GM12878 (cell line): ENCODE results near the gene TDRD10. TPM values are rescaled to one million over a fixed set of nuclear protein-coding genes. Genes with fewer than 3 reads are reported as not detected.

Source experiments
- CBX5 ChIP-seq: sonication (generic); IDR thresholded peaks from 2 replicates; pipeline ENCODE4 v1.6.1; 2016; ENCODE audit warnings: low read depth, moderate library complexity, mild to moderate bottlenecking, inconsistent platforms
- CHD2 ChIP-seq: IDR thresholded peaks from 2 replicates; pipeline ENCODE4 v1.6.1; 2011; ENCODE audit warnings: low read depth, low read length, improper control_type of control experiment, borderline replicate concordance
- DPF2 ChIP-seq: fragments of 450-650 bp; IDR thresholded peaks from 2 replicates; pipeline ENCODE4 v1.6.1; 2017; ENCODE audit warnings: mild to moderate bottlenecking
- GATAD2B ChIP-seq: fragments of 450-650 bp; conservative IDR thresholded peaks from 2 replicates; pipeline ENCODE4 v1.6.1; 2017; ENCODE audit warnings: low read depth, mild to moderate bottlenecking, moderate library complexity
- JUND ChIP-seq: IDR thresholded peaks from 2 replicates; pipeline ENCODE4 v1.6.1; 2012; ENCODE audit warnings: low read depth, mild to moderate bottlenecking, low read length, improper control_type of control experiment, moderate library complexity
- NR2F1 ChIP-seq: fragments of 450-650 bp; conservative IDR thresholded peaks from 2 replicates; pipeline ENCODE4 v1.6.1; 2017; ENCODE audit warnings: mild to moderate bottlenecking
- PAX5 ChIP-seq: IDR thresholded peaks from 2 replicates; pipeline ENCODE4 v1.6.1; 2011; ENCODE audit warnings: low read depth, low read length, borderline replicate concordance
- POLR2AphosphoS2 ChIP-seq: IDR thresholded peaks from 2 replicates; pipeline ENCODE4 v1.6.1; 2011; ENCODE audit warnings: low read depth, mild to moderate bottlenecking, low read length, improper control_type of control experiment, moderate library complexity
- TAF1 ChIP-seq: IDR thresholded peaks from 2 replicates; pipeline ENCODE4 v1.6.1; 2011; ENCODE audit warnings: mild to moderate bottlenecking, low read depth, low read length, borderline replicate concordance
- TCF3 ChIP-seq: IDR thresholded peaks from 2 replicates; pipeline ENCODE4 v1.6.1; 2012; ENCODE audit warnings: low read depth, mild to moderate bottlenecking, low read length, borderline replicate concordance; ENCODE audit not compliant: insufficient read depth
- WRNIP1 ChIP-seq: IDR thresholded peaks from 2 replicates; pipeline ENCODE4 v1.6.1; 2011; ENCODE audit warnings: low read depth, low read length, improper control_type of control experiment, borderline replicate concordance
- polyA plus RNA-seq, 11 experiments: library from polyadenylated mRNA; depleted of rRNA in 4 of 11; unstranded in 6 of 11; stranded (reverse) in 5 of 11; fragments of >200 nt; fragmentation: Nextera tagmentation in 4 of 11; fragmentation: Illumina TruSeq in 1 of 11; extraction: Ambion mirVana in 4 of 11; extraction: Trizol in 1 of 11; gene quantifications; 1 replicate in 1 of 11; 2 replicates in 10 of 11; pipeline versions ENCODE4 v1.2.1 to v1.2.3, GENCODE V29; 2011 to 2016; ENCODE audit warnings: inconsistent platforms in 2 of 11, missing spikeins in 2 of 11, low read depth in 1 of 11
- total RNA-seq, 4 experiments: library from RNA; depleted of rRNA in 3 of 4; stranded (reverse); fragments of >200 nt in 3 of 4; fragmentation: Illumina TruSeq in 1 of 4; extraction: Trizol in 1 of 4; gene quantifications; 2 replicates each; pipeline versions ENCODE4 v1.2.1 to v1.2.3, GENCODE V29; 2013 to 2021
- TF ChIP-seq, protein P1 (sequence below): fragments of 450-650 bp; IDR thresholded peaks from 2 replicates; pipeline ENCODE4 v1.6.1; 2017; ENCODE audit warnings: mild to moderate bottlenecking, moderate library complexity
- TF ChIP-seq, protein P2 (sequence below), 3 experiments: IDR thresholded peaks in 2 of 3; conservative IDR thresholded peaks in 1 of 3; 2 replicates each; pipeline ENCODE4 v1.5.1; 2011; ENCODE audit warnings: low read depth in 3 of 3, low read length in 3 of 3, mild to moderate bottlenecking in 3 of 3, control low read depth in 2 of 3, moderate library complexity in 2 of 3, inconsistent platforms in 1 of 3, mixed read lengths in 1 of 3; ENCODE audit not compliant: control insufficient read depth in 2 of 3, insufficient read depth in 1 of 3; ENCODE audit errors: extremely low read depth in 1 of 3
- TF ChIP-seq, protein P3 (sequence below): IDR thresholded peaks from 2 replicates; pipeline ENCODE4 v1.6.1; 2011; ENCODE audit warnings: borderline replicate concordance, low read depth, mild to moderate bottlenecking, moderate library complexity, mixed read lengths, low read length; ENCODE audit not compliant: insufficient read depth; ENCODE audit errors: extremely low read length
- TF ChIP-seq, protein P4 (sequence below): fragments of 450-650 bp; IDR thresholded peaks from 2 replicates; pipeline ENCODE4 v1.6.1; 2016; ENCODE audit warnings: mild to moderate bottlenecking, moderate library complexity, borderline replicate concordance

The TDRD10 gene
- total and polyA plus RNA-seq, 10 of the 15 experiments (the other 5 are each of a cell fraction or from before 2014, with no cell fraction given), result not detected

DNA sequence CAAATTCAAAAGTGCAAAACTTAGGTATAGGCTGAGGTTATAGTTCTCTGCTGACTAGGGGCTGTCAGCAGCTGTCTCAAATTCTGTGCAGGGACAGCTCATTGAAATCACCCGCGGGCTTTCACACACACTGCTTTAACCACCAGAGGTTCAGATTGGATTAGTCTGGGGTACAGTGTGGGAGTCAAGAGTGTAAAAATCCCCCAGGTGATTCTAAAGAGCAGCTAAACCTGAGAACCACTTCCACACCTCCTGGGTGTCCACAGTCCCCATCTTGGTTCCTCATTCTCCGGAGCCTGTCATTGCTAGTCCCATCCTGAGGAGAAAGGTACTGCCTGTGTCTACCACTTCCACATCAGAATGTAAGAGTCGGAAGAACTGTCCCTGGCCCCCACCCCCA lies 9.9 kb upstream of the TDRD10 start (continued):
- TF ChIP-seq, protein P1, sequence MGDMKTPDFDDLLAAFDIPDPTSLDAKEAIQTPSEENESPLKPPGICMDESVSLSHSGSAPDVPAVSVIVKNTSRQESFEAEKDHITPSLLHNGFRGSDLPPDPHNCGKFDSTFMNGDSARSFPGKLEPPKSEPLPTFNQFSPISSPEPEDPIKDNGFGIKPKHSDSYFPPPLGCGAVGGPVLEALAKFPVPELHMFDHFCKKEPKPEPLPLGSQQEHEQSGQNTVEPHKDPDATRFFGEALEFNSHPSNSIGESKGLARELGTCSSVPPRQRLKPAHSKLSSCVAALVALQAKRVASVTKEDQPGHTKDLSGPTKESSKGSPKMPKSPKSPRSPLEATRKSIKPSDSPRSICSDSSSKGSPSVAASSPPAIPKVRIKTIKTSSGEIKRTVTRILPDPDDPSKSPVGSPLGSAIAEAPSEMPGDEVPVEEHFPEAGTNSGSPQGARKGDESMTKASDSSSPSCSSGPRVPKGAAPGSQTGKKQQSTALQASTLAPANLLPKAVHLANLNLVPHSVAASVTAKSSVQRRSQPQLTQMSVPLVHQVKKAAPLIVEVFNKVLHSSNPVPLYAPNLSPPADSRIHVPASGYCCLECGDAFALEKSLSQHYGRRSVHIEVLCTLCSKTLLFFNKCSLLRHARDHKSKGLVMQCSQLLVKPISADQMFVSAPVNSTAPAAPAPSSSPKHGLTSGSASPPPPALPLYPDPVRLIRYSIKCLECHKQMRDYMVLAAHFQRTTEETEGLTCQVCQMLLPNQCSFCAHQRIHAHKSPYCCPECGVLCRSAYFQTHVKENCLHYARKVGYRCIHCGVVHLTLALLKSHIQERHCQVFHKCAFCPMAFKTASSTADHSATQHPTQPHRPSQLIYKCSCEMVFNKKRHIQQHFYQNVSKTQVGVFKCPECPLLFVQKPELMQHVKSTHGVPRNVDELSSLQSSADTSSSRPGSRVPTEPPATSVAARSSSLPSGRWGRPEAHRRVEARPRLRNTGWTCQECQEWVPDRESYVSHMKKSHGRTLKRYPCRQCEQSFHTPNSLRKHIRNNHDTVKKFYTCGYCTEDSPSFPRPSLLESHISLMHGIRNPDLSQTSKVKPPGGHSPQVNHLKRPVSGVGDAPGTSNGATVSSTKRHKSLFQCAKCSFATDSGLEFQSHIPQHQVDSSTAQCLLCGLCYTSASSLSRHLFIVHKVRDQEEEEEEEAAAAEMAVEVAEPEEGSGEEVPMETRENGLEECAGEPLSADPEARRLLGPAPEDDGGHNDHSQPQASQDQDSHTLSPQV, result no peak
- peak; percentile 56; the same call in 1 of the 2 replicates for TF ChIP-seq GATAD2B
- TF ChIP-seq PAX5, result no peak
- TF ChIP-seq JUND, result no peak
- no peak for TF ChIP-seq TAF1
- TF ChIP-seq, protein P2, sequence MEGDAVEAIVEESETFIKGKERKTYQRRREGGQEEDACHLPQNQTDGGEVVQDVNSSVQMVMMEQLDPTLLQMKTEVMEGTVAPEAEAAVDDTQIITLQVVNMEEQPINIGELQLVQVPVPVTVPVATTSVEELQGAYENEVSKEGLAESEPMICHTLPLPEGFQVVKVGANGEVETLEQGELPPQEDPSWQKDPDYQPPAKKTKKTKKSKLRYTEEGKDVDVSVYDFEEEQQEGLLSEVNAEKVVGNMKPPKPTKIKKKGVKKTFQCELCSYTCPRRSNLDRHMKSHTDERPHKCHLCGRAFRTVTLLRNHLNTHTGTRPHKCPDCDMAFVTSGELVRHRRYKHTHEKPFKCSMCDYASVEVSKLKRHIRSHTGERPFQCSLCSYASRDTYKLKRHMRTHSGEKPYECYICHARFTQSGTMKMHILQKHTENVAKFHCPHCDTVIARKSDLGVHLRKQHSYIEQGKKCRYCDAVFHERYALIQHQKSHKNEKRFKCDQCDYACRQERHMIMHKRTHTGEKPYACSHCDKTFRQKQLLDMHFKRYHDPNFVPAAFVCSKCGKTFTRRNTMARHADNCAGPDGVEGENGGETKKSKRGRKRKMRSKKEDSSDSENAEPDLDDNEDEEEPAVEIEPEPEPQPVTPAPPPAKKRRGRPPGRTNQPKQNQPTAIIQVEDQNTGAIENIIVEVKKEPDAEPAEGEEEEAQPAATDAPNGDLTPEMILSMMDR (IDR thresholded peaks at IDR 0.05 in 2 of 3, conservative IDR thresholded peaks at IDR 0.05 in 1 of 3; ENCODE audit: control insufficient read depth in 2 of 3, extremely low read depth in 1 of 3, insufficient read depth in 1 of 3, low read depth in 3 of 3, low read length in 3 of 3), result no peak
- TF ChIP-seq WRNIP1, result no peak
- no peak for TF ChIP-seq TCF3
- TF ChIP-seq, protein P3, sequence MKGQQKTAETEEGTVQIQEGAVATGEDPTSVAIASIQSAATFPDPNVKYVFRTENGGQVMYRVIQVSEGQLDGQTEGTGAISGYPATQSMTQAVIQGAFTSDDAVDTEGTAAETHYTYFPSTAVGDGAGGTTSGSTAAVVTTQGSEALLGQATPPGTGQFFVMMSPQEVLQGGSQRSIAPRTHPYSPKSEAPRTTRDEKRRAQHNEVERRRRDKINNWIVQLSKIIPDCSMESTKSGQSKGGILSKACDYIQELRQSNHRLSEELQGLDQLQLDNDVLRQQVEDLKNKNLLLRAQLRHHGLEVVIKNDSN, result no peak
- peak; percentile 22; the same call in 1 of the 2 replicates for TF ChIP-seq DPF2
- no peak for TF ChIP-seq CBX5
- TF ChIP-seq, protein P4, sequence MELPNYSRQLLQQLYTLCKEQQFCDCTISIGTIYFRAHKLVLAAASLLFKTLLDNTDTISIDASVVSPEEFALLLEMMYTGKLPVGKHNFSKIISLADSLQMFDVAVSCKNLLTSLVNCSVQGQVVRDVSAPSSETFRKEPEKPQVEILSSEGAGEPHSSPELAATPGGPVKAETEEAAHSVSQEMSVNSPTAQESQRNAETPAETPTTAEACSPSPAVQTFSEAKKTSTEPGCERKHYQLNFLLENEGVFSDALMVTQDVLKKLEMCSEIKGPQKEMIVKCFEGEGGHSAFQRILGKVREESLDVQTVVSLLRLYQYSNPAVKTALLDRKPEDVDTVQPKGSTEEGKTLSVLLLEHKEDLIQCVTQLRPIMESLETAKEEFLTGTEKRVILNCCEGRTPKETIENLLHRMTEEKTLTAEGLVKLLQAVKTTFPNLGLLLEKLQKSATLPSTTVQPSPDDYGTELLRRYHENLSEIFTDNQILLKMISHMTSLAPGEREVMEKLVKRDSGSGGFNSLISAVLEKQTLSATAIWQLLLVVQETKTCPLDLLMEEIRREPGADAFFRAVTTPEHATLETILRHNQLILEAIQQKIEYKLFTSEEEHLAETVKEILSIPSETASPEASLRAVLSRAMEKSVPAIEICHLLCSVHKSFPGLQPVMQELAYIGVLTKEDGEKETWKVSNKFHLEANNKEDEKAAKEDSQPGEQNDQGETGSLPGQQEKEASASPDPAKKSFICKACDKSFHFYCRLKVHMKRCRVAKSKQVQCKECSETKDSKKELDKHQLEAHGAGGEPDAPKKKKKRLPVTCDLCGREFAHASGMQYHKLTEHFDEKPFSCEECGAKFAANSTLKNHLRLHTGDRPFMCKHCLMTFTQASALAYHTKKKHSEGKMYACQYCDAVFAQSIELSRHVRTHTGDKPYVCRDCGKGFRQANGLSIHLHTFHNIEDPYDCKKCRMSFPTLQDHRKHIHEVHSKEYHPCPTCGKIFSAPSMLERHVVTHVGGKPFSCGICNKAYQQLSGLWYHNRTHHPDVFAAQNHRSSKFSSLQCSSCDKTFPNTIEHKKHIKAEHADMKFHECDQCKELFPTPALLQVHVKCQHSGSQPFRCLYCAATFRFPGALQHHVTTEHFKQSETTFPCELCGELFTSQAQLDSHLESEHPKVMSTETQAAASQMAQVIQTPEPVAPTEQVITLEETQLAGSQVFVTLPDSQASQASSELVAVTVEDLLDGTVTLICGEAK, result no peak
- TF ChIP-seq NR2F1, result no peak
- TF ChIP-seq CHD2, result no peak
- no peak for TF ChIP-seq POLR2AphosphoS2
